HepG2 (cell line): Measurements from ENCODE around the gene ATP5F1A. TPM values are rescaled to one million over a fixed set of nuclear protein-coding genes. Genes with fewer than 3 reads are reported as not detected.

Experiments
- ADNP ChIP-seq: sonication (generic); formaldehyde crosslinking; IDR thresholded peaks from 2 replicates; pipeline ENCODE4 v1.4.0; 2020; ENCODE audit warnings: missing genetic modification reagents
- ATRX ChIP-seq: sonication (generic); formaldehyde crosslinking; IDR thresholded peaks from 2 replicates; pipeline ENCODE4 v1.4.0; 2020; ENCODE audit warnings: missing genetic modification reagents, borderline replicate concordance
- FOXA1 ChIP-seq, 2 experiments: fragments of 450-650 bp in 1 of 2; sonication (generic) in 1 of 2; formaldehyde crosslinking in 1 of 2; IDR thresholded peaks; 2 replicates each; pipeline versions ENCODE4 v1.4.0 to v1.6.1; 2016 to 2020; ENCODE audit warnings: missing genetic modification reagents in 1 of 2
- HIVEP1 ChIP-seq: sonication (generic); formaldehyde crosslinking; IDR thresholded peaks from 2 replicates; pipeline ENCODE4 v1.4.0; 2020; ENCODE audit warnings: mild to moderate bottlenecking, missing genetic modification reagents
- HNRNPLL ChIP-seq: fragments of 200-400 bp; formaldehyde crosslinking; IDR thresholded peaks from 2 replicates; pipeline ENCODE4 v1.6.1; 2017; ENCODE audit warnings: mild to moderate bottlenecking, low read depth, low read length; ENCODE audit not compliant: poor library complexity, severe bottlenecking
- KLF11 ChIP-seq: IDR thresholded peaks from 2 replicates; pipeline ENCODE4 v1.6.1; 2016; ENCODE audit warnings: missing compliant biosample characterization
- KLF6 ChIP-seq: IDR thresholded peaks from 2 replicates; pipeline ENCODE4 v1.8.0; 2016; ENCODE audit warnings: missing biosample characterization, missing genetic modification reagents
- MTA3 ChIP-seq: sonication (generic); formaldehyde crosslinking; IDR thresholded peaks from 2 replicates; pipeline ENCODE4 v1.4.0; 2020; ENCODE audit warnings: missing genetic modification reagents
- MZF1 ChIP-seq: sonication (generic); formaldehyde crosslinking; IDR thresholded peaks from 2 replicates; pipeline ENCODE4 v1.8.1; 2023; ENCODE audit warnings: mild to moderate bottlenecking, missing genetic modification reagents, borderline replicate concordance
- NBN ChIP-seq: fragments of 450-650 bp; conservative IDR thresholded peaks from 2 replicates; pipeline ENCODE4 v1.6.1; 2017
- PAF1 ChIP-seq: IDR thresholded peaks from 2 replicates; pipeline ENCODE4 v1.6.1; 2016; ENCODE audit warnings: missing genetic modification reagents, missing compliant biosample characterization
- SMC3 ChIP-seq: IDR thresholded peaks from 2 replicates; pipeline ENCODE4 v1.6.1; 2011; ENCODE audit warnings: low read length, improper control_type of control experiment
- ZBTB20 ChIP-seq: sonication (generic); formaldehyde crosslinking; IDR thresholded peaks from 2 replicates; pipeline ENCODE4 v1.8.1; 2023; ENCODE audit warnings: missing genetic modification reagents, low read depth, mild to moderate bottlenecking, borderline replicate concordance
- ZFP82 ChIP-seq: sonication (generic); formaldehyde crosslinking; IDR thresholded peaks from 2 replicates; pipeline ENCODE4 v1.5.1; 2020; ENCODE audit warnings: mild to moderate bottlenecking, missing genetic modification reagents, borderline replicate concordance
- ZKSCAN5 ChIP-seq: sonication (generic); formaldehyde crosslinking; IDR thresholded peaks from 2 replicates; pipeline ENCODE4 v1.5.1; 2020; ENCODE audit warnings: mild to moderate bottlenecking, missing genetic modification reagents
- ZNF180 ChIP-seq: sonication (generic); formaldehyde crosslinking; IDR thresholded peaks from 2 replicates; pipeline ENCODE4 v1.4.0; 2020; ENCODE audit warnings: low read depth, missing genetic modification reagents, borderline replicate concordance
- ZNF33B ChIP-seq: sonication (generic); formaldehyde crosslinking; IDR thresholded peaks from 2 replicates; pipeline ENCODE4 v1.5.1; 2020; ENCODE audit warnings: mild to moderate bottlenecking, missing genetic modification reagents
- ZNF558 ChIP-seq: sonication (generic); formaldehyde crosslinking; IDR thresholded peaks from 2 replicates; pipeline ENCODE4 v1.9.0; 2022; ENCODE audit warnings: mild to moderate bottlenecking, missing genetic modification reagents, borderline replicate concordance
- ZNF605 ChIP-seq: sonication (generic); formaldehyde crosslinking; IDR thresholded peaks from 2 replicates; pipeline ENCODE4 v1.8.0; 2022; ENCODE audit warnings: mild to moderate bottlenecking, missing genetic modification reagents
- ZNF619 ChIP-seq: sonication (generic); formaldehyde crosslinking; IDR thresholded peaks from 2 replicates; pipeline ENCODE4 v1.4.0; 2020; ENCODE audit warnings: mild to moderate bottlenecking, missing genetic modification reagents
- ZNF672 ChIP-seq: sonication (generic); formaldehyde crosslinking; IDR thresholded peaks from 2 replicates; pipeline ENCODE4 v1.8.1; 2022; ENCODE audit warnings: missing genetic modification reagents
- polyA plus RNA-seq, 8 experiments: library from polyadenylated mRNA; depleted of rRNA in 3 of 8; stranded (reverse) in 7 of 8; unstranded in 1 of 8; fragments of >200 nt; fragmentation: Illumina TruSeq in 4 of 8; extraction: Trizol in 4 of 8; gene quantifications; 2 replicates each; pipeline versions ENCODE4 v1.2.1 to v1.2.3, GENCODE V29; 2011 to 2016; ENCODE audit warnings: low read depth in 4 of 8, missing spikeins in 1 of 8, mixed read lengths in 1 of 8; ENCODE audit not compliant: insufficient read depth in 1 of 8
- total RNA-seq, 5 experiments: library from RNA; depleted of rRNA; stranded (reverse); fragments of >200 nt; fragmentation: Illumina TruSeq; extraction: Trizol; gene quantifications; 2 replicates each; pipeline ENCODE4 v1.2.3, GENCODE V29; 2016; ENCODE audit warnings: low read depth in 1 of 5
- TF ChIP-seq, protein P1 (sequence below): sonication (generic); formaldehyde crosslinking; IDR thresholded peaks from 2 replicates; pipeline ENCODE4 v1.8.0; 2022; ENCODE audit warnings: missing genetic modification reagents, mild to moderate bottlenecking, inconsistent platforms, borderline replicate concordance
- TF ChIP-seq, protein P2 (sequence below): sonication (generic); formaldehyde crosslinking; IDR thresholded peaks from 2 replicates; pipeline ENCODE4 v1.5.1; 2020; ENCODE audit warnings: mild to moderate bottlenecking, moderate library complexity, missing genetic modification reagents
- TF ChIP-seq, protein P3 (sequence below): sonication (generic); formaldehyde crosslinking; conservative IDR thresholded peaks from 2 replicates; pipeline ENCODE4 v1.5.0; 2020; ENCODE audit warnings: missing genetic modification reagents
- TF ChIP-seq, protein P4 (sequence below): sonication (generic); formaldehyde crosslinking; IDR thresholded peaks from 2 replicates; pipeline ENCODE4 v1.9.0; 2021; ENCODE audit warnings: missing genetic modification reagents, mild to moderate bottlenecking, borderline replicate concordance

ATP5F1A gene
- total and polyA plus RNA-seq, 2 of the 13 experiments (the other 11 are each of a cell fraction or from before 2014, with no cell fraction given), result 459 to 922 TPM

DNA sequence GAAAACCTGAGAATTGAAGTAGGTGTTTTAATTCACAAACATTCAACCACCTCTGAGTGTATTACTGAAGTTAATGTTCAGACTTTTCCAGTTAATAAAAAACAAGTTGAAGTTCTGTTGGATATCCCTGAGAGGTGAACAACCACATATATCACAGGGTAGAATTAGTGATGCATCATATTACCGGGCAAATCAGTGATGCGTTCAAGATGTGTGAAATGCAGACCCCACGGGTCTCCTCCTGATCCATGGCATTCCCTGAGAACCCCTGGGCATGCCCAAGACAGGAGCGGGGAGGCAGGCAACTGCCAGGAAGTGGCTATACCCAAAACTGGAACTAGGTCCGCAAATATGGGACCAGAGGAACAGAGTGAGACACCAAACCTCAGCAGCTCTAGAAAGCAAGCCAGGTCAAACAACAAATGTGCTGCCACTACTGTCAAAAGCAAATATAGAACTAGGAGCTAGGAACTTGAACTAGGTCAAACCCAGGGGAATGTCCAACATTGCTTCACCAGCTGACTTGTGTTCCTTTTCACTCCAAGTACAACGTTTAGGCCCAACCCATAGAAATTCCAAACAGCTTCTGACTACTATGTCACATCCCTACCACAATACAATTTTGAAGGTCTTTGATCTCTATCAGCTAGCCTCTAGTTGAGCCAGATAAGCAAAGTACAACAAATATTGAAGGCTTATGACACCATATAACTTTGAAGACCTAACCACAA, 46.2 kb downstream of the ATP5F1A start (continued):
- TF ChIP-seq FOXA1 (IDR thresholded peaks at IDR 0.05) (no peak), FOXA1 (CRISPR knock-in tag; IDR thresholded peaks at IDR 0.05) (peak; percentile 84), HIVEP1 (0 out of 2 replicates have a peak, but pooled peaks have one; percentile 23), MZF1 (CRISPR knock-in tag) (no peak), ZFP82 (CRISPR knock-in tag) (no peak), MTA3 (CRISPR knock-in tag) (no peak), ZNF33B (CRISPR knock-in tag) (no peak), ADNP (CRISPR knock-in tag) (no peak), SMC3 (peak; percentile 27; the same call in 1 of the 2 replicates), ZNF180 (CRISPR knock-in tag) (no peak), ZNF672 (no peak), KLF6 (no peak), ZNF619 (CRISPR knock-in tag) (no peak), ATRX (CRISPR knock-in tag) (no peak), PAF1 (CRISPR knock-in tag) (no peak), ZNF605 (peak; percentile 67; the same call in 1 of the 2 replicates), NBN (no peak), ZKSCAN5 (CRISPR knock-in tag) (no peak), KLF11 (no peak), ZNF558 (no peak), ZBTB20 (peak; percentile 45; the same call in 1 of the 2 replicates), HNRNPLL (no peak)
- TF ChIP-seq, protein P1, sequence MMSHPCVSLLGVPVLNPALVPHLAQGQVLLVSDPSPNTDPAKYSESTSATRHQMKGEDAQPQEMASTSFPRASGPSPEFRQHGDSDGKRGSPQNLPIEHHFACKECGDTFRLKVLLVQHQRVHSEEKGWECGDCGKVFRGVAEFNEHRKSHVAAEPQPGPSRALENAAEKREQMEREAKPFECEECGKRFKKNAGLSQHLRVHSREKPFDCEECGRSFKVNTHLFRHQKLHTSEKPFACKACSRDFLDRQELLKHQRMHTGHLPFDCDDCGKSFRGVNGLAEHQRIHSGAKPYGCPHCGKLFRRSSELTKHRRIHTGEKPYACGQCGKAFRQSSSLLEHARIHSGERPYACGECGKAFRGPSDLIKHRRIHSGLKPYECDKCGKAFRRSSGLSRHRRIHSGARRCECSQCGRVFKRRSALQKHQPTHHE (CRISPR knock-in tag), result no peak
- TF ChIP-seq, protein P2, sequence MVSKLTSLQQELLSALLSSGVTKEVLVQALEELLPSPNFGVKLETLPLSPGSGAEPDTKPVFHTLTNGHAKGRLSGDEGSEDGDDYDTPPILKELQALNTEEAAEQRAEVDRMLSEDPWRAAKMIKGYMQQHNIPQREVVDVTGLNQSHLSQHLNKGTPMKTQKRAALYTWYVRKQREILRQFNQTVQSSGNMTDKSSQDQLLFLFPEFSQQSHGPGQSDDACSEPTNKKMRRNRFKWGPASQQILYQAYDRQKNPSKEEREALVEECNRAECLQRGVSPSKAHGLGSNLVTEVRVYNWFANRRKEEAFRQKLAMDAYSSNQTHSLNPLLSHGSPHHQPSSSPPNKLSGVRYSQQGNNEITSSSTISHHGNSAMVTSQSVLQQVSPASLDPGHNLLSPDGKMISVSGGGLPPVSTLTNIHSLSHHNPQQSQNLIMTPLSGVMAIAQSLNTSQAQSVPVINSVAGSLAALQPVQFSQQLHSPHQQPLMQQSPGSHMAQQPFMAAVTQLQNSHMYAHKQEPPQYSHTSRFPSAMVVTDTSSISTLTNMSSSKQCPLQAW (CRISPR knock-in tag), result no peak; the same call in 1 of the 2 replicates
- TF ChIP-seq, protein P3, sequence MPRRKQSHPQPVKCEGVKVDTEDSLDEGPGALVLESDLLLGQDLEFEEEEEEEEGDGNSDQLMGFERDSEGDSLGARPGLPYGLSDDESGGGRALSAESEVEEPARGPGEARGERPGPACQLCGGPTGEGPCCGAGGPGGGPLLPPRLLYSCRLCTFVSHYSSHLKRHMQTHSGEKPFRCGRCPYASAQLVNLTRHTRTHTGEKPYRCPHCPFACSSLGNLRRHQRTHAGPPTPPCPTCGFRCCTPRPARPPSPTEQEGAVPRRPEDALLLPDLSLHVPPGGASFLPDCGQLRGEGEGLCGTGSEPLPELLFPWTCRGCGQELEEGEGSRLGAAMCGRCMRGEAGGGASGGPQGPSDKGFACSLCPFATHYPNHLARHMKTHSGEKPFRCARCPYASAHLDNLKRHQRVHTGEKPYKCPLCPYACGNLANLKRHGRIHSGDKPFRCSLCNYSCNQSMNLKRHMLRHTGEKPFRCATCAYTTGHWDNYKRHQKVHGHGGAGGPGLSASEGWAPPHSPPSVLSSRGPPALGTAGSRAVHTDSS (CRISPR knock-in tag), result no peak
- TF ChIP-seq, protein P4, sequence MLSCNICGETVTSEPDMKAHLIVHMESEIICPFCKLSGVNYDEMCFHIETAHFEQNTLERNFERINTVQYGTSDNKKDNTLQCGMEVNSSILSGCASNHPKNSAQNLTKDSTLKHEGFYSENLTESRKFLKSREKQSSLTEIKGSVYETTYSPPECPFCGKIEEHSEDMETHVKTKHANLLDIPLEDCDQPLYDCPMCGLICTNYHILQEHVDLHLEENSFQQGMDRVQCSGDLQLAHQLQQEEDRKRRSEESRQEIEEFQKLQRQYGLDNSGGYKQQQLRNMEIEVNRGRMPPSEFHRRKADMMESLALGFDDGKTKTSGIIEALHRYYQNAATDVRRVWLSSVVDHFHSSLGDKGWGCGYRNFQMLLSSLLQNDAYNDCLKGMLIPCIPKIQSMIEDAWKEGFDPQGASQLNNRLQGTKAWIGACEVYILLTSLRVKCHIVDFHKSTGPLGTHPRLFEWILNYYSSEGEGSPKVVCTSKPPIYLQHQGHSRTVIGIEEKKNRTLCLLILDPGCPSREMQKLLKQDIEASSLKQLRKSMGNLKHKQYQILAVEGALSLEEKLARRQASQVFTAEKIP, result no peak
